Chondrocyte (in vitro differentiated cells): ENCODE data around the gene PRLR. TPM values are rescaled to one million over a fixed set of nuclear protein-coding genes. Genes with fewer than 3 reads are reported as not detected.
A peak's percentile ranks its signal among the peaks of the same experiment; 100 is the strongest.

Experiments used
- DNase-seq: peaks from one replicate; pipeline ENCODE4 v3.0.0; 2021; ENCODE audit warnings: mixed read lengths, low spot score
- H3K27ac Mint-ChIP-seq: one replicate; pipeline ENCODE4 v1.8.0; 2021; ENCODE audit warnings: mild to moderate bottlenecking, moderate library complexity, mixed read lengths; ENCODE audit not compliant: unreplicated experiment
- H3K27me3 Mint-ChIP-seq: 2 replicates; pipeline ENCODE4 v1.8.0; 2021; ENCODE audit warnings: low read depth, mixed read lengths
- H3K36me3 Mint-ChIP-seq: 2 replicates; pipeline ENCODE4 v1.8.0; 2021; ENCODE audit warnings: low read depth, mixed read lengths
- H3K4me1 Mint-ChIP-seq: 2 replicates; pipeline ENCODE4 v1.8.0; 2021; ENCODE audit warnings: low read depth, mild to moderate bottlenecking, mixed read lengths
- H3K4me3 Mint-ChIP-seq: one replicate; pipeline ENCODE4 v1.8.0; 2021; ENCODE audit warnings: mild to moderate bottlenecking, moderate library complexity, mixed read lengths; ENCODE audit not compliant: unreplicated experiment
- H3K9me3 Mint-ChIP-seq: 2 replicates; pipeline ENCODE4 v1.8.0; 2021; ENCODE audit warnings: low read depth, mixed read lengths
- total RNA-seq: library from RNA; stranded (reverse); gene quantifications from 3 replicates; pipeline ENCODE4 v1.2.1, GENCODE V29; 2021
- TF ChIP-seq, protein P1 (sequence below): fragments of 200-600 bp; sonication (generic); IDR thresholded peaks from 2 replicates; pipeline ENCODE4 v1.5.0; 2021; ENCODE audit warnings: antibody characterized with exemption, mild to moderate bottlenecking, moderate library complexity

The PRLR gene
- total RNA-seq, 1 donor from 2014 or later = 0.05 TPM

DNA sequence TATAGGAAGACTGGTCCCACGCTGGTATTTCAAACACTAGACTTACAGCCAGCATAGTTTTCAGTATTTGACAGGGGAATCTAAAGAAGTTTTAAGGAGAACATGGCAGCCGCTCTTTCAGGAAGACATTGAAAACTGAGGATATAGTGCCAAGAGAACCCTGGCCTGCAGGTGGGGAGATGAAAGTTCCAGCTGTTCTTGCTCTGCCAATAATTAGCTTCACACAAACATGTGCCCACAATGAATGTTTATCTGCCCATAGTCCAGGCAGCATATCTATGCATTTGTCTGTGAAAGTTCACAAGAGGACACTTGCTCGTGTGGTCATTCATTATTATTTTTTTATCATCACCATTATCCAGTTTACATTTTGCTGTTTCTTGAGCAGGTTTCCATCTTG, 134.9 kb downstream of the PRLR start:
- Mint-ChIP-seq H3K36me3 (no peaks in the 10 kb centered on the region), H3K4me1 (no peaks in the 10 kb centered on the region), H3K4me3 (no peak overlapping the region), H3K9me3 (no peaks in the 10 kb centered on the region), H3K27ac (no peak overlapping the region), H3K27me3 (peaks cover 16% of the 10 kb centered on the region)
- TF ChIP-seq, protein P1, sequence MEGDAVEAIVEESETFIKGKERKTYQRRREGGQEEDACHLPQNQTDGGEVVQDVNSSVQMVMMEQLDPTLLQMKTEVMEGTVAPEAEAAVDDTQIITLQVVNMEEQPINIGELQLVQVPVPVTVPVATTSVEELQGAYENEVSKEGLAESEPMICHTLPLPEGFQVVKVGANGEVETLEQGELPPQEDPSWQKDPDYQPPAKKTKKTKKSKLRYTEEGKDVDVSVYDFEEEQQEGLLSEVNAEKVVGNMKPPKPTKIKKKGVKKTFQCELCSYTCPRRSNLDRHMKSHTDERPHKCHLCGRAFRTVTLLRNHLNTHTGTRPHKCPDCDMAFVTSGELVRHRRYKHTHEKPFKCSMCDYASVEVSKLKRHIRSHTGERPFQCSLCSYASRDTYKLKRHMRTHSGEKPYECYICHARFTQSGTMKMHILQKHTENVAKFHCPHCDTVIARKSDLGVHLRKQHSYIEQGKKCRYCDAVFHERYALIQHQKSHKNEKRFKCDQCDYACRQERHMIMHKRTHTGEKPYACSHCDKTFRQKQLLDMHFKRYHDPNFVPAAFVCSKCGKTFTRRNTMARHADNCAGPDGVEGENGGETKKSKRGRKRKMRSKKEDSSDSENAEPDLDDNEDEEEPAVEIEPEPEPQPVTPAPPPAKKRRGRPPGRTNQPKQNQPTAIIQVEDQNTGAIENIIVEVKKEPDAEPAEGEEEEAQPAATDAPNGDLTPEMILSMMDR = no peak
- no peak for DNase-seq

DNA sequence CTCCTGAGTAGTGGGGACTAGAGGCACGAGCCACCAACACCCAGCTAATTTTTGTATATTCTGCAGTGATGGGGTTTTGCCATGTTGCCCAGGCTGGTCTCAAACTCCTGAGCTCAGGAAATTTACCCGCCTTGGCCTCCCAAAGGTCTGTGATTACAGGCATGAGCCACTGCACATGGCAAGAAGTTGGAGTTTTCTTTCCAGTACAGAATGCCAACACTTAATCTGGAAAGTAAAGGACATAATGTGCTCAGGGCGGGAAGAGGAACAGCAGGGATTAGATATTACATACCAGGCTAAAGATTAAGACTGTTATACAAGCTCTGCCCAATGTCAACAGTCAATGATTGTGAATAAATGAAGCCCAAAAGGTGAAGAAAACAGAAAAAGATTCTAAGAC, 135.3 kb downstream of the PRLR start:
- no peaks in the 10 kb centered on the region for H3K36me3 Mint-ChIP-seq
- TF ChIP-seq, protein P1 = no peak
- DNase-seq = no peak
- H3K4me3 Mint-ChIP-seq = no peak overlapping the region
- H3K27ac Mint-ChIP-seq = no peak overlapping the region
- H3K9me3 Mint-ChIP-seq = no peaks in the 10 kb centered on the region
- no peaks in the 10 kb centered on the region for H3K4me1 Mint-ChIP-seq
- H3K27me3 Mint-ChIP-seq = peaks cover 16% of the 10 kb centered on the region

- H3K4me1 Mint-ChIP-seq = no peaks in the 10 kb centered on the region
- TF ChIP-seq, protein P1 = no peak
- peaks cover 20% of the 10 kb centered on the region for H3K27me3 Mint-ChIP-seq
- no peaks in the 10 kb centered on the region for H3K9me3 Mint-ChIP-seq
- no peak overlapping the region for H3K27ac Mint-ChIP-seq
- no peak overlapping the region for H3K4me3 Mint-ChIP-seq
- H3K36me3 Mint-ChIP-seq = no peaks in the 10 kb centered on the region
- no peak for DNase-seq
These were observed 137.6 kb downstream of the PRLR start for GRCh38 chr5:35092703-35093102.

- no peak for DNase-seq
- H3K36me3 Mint-ChIP-seq = no peaks in the 10 kb centered on the region
- H3K9me3 Mint-ChIP-seq = no peaks in the 10 kb centered on the region
These were observed 138.6 kb downstream of the PRLR start for GRCh38 chr5:35091704-35092103.

DNA sequence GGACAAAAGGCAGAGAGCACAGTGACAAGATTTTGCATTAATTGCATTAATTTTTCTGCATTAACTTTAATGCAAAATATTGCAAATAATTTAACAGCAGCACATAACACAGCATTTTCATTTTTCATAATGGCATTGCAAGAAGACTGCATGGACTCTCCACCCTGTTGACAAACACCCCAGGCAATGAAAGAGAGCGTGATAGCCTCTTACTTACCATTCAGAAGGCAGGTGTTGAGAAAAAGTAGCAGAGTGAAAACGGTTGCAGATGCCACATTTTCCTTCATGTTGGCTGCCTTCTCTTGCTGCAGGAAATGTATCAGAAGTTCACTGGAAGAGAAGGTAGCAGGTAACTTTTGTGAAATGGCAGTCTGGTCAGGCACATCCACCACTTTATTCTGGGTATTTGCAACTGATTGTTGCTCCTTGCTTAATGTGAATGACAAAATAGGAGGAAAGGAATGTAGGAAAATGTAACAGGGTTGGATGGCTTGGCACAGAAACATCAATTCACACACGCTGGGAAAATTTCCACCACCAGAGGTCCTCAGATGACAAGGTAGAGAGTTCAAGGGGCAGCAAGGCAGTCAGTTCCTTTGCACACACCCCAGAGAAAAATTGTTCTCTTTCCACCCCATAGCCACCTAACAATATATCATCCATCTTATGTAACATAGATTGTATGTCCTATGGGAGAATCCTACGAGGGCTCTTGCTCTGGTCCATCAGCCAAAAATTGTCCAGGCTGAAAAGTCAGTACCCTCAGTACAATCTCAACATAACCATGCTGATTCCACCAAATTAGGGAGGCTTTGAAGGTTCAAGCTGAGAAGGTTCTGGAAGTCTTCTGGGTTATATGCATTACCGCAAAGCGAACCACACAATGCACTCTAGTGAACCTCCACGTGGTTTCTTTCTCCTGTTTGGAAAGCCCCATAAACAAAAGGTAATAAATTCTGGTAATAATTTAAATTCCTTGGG, 140.7 kb downstream of the PRLR start:
- Mint-ChIP-seq H3K9me3 (no peaks in the 10 kb centered on the region), H3K27ac (no peak overlapping the region), H3K4me3 (no peak overlapping the region), H3K27me3 (peaks cover 28% of the 10 kb centered on the region), H3K36me3 (no peaks in the 10 kb centered on the region), H3K4me1 (no peaks in the 10 kb centered on the region)
- TF ChIP-seq, protein P1 = peak; percentile 83
- DNase-seq = no peak

More at GRCh38 chr5:35091704-35092103, 138.6 kb downstream of the PRLR start:
- H3K27ac Mint-ChIP-seq = no peak overlapping the region
- TF ChIP-seq, protein P1 = no peak
- H3K4me1 Mint-ChIP-seq = no peaks in the 10 kb centered on the region
- H3K4me3 Mint-ChIP-seq = no peak overlapping the region
- peaks cover 18% of the 10 kb centered on the region for H3K27me3 Mint-ChIP-seq
